ENCODE measurements around the gene ERH.

Gene ERH

GRCh38 chr14:69366761-69367160 is 31.3 kb downstream of the ERH start:
- H3K4me3 ChIP-seq (ENCODE audit: low read depth, low read length), result no peak overlapping the region
- TF ChIP-seq CTCF (IDR thresholded peaks at IDR 0.05; ENCODE audit: low read depth, low read length), result no peak
- in situ Hi-C loops (cut with HindIII; ENCODE audit: low sequenced_read_pairs), result no loop called here
- DNase-seq (ENCODE audit: low read depth, low spot score), result no peak

- H3K4me3 ChIP-seq (ENCODE audit: low read depth, low read length), result no peak overlapping the region
- in situ Hi-C loops (cut with HindIII; ENCODE audit: low sequenced_read_pairs), result no loop called here
- no peak for TF ChIP-seq CTCF (IDR thresholded peaks at IDR 0.05; ENCODE audit: low read depth, low read length)
- no peak for DNase-seq (ENCODE audit: low read depth, low spot score)
Observed at GRCh38 chr14:69366069-69366468, 32.0 kb downstream of the ERH start.

GRCh38 chr14:69364378-69364777 is 33.7 kb downstream of the ERH start:
- H3K4me3 ChIP-seq (ENCODE audit: low read depth, low read length), result no peak overlapping the region
- in situ Hi-C loops (cut with HindIII; ENCODE audit: low sequenced_read_pairs), result no loop called here
- TF ChIP-seq CTCF (IDR thresholded peaks at IDR 0.05; ENCODE audit: low read depth, low read length), result no peak
- DNase-seq (ENCODE audit: low read depth, low spot score), result no peak

GRCh38 chr14:69363964-69364363 is 34.1 kb downstream of the ERH start:
- in situ Hi-C loops (cut with HindIII; ENCODE audit: low sequenced_read_pairs), result no loop called here
- TF ChIP-seq CTCF (IDR thresholded peaks at IDR 0.05; ENCODE audit: low read depth, low read length), result no peak
- no peak for DNase-seq (ENCODE audit: low read depth, low spot score)

GRCh38 chr14:69363055-69363454 is 35.0 kb downstream of the ERH start:
- no peak overlapping the region for H3K4me3 ChIP-seq (ENCODE audit: low read depth, low read length)
- peak; percentile 32 for DNase-seq (ENCODE audit: low read depth, low spot score)
- TF ChIP-seq CTCF (IDR thresholded peaks at IDR 0.05; ENCODE audit: low read depth, low read length), result peak; percentile 65
- in situ Hi-C loops (cut with HindIII; ENCODE audit: low sequenced_read_pairs), result no loop called here

More at GRCh38 chr14:69363964-69364363, 34.1 kb downstream of the ERH start:
- H3K4me3 ChIP-seq (ENCODE audit: low read depth, low read length), result no peak overlapping the region

- TF ChIP-seq CTCF (IDR thresholded peaks at IDR 0.05; ENCODE audit: low read depth, low read length), result no peak
- DNase-seq (ENCODE audit: low read depth, low spot score), result no peak
- no peak overlapping the region for H3K4me3 ChIP-seq (ENCODE audit: low read depth, low read length)
- in situ Hi-C loops (cut with HindIII; ENCODE audit: low sequenced_read_pairs), result no loop called here
Observed at GRCh38 chr14:69360438-69361108, 37.5 kb downstream of the ERH start.

All from astrocyte of the spinal cord (primary cell).